Osteoblast (primary cell): ENCODE measurements around the gene THOP1. TPM values are rescaled to one million over a fixed set of nuclear protein-coding genes. Genes with fewer than 3 reads are reported as not detected.

ENCODE experiments used
- DNase-seq: peaks from one replicate; pipeline ENCODE4 v3.0.0; 2011; ENCODE audit warnings: low spot score, mixed read lengths; ENCODE audit not compliant: insufficient read length; ENCODE audit errors: missing footprints
- H2AFZ ChIP-seq: 2 replicates; pipeline ENCODE4 v1.6.0; 2011; ENCODE audit warnings: mild to moderate bottlenecking, low read length
- H3K27ac ChIP-seq: 2 replicates; pipeline ENCODE4 v1.5.1; 2011; ENCODE audit warnings: mild to moderate bottlenecking, low read depth, low read length, moderate library complexity
- H3K27me3 ChIP-seq: 2 replicates; pipeline ENCODE4 v1.6.0; 2012; ENCODE audit warnings: mild to moderate bottlenecking, control low read depth, inconsistent platforms, low read length, moderate library complexity; ENCODE audit not compliant: insufficient read depth
- H3K36me3 ChIP-seq: 2 replicates; pipeline ENCODE4 v1.5.1; 2011; ENCODE audit warnings: mild to moderate bottlenecking, low read length, control low read depth, moderate library complexity; ENCODE audit not compliant: insufficient read depth
- H3K4me1 ChIP-seq: 2 replicates; pipeline ENCODE4 v1.5.1; 2011; ENCODE audit warnings: mild to moderate bottlenecking, low read length, control low read depth, moderate library complexity; ENCODE audit not compliant: insufficient read depth
- H3K4me2 ChIP-seq: 2 replicates; pipeline ENCODE4 v1.6.0; 2011; ENCODE audit warnings: mild to moderate bottlenecking, low read length; ENCODE audit not compliant: insufficient read depth
- H3K4me3 ChIP-seq: fragments of 200-600 bp; sonication (generic); 3 replicates; pipeline ENCODE4 v1.5.1; 2012; ENCODE audit warnings: mild to moderate bottlenecking, low read length, inconsistent platforms; ENCODE audit not compliant: insufficient read depth
- H3K79me2 ChIP-seq: 2 replicates; pipeline ENCODE4 v1.6.0; 2012; ENCODE audit warnings: mild to moderate bottlenecking, low read length, control low read depth, inconsistent platforms; ENCODE audit not compliant: insufficient read depth
- H3K9me3 ChIP-seq: 2 replicates; pipeline ENCODE4 v1.5.1; 2011; ENCODE audit warnings: low read depth, low read length, control low read depth
- H4K20me1 ChIP-seq: 2 replicates; pipeline ENCODE4 v1.6.0; 2012; ENCODE audit warnings: mild to moderate bottlenecking, low read length, control low read depth; ENCODE audit not compliant: insufficient read depth
- total RNA-seq: library from RNA; depleted of rRNA; stranded (reverse); fragments of >200 nt; gene quantifications from 2 replicates; pipeline ENCODE4 v1.2.3, GENCODE V29; 2012
- TF ChIP-seq, protein P1 (sequence below): IDR thresholded peaks from 2 replicates; pipeline ENCODE4 v1.5.1; 2011; ENCODE audit warnings: mild to moderate bottlenecking, low read depth, low read length, moderate library complexity; ENCODE audit errors: extremely low read depth

Gene THOP1
- total RNA-seq, 1 donor: 45.6 TPM

DNA sequence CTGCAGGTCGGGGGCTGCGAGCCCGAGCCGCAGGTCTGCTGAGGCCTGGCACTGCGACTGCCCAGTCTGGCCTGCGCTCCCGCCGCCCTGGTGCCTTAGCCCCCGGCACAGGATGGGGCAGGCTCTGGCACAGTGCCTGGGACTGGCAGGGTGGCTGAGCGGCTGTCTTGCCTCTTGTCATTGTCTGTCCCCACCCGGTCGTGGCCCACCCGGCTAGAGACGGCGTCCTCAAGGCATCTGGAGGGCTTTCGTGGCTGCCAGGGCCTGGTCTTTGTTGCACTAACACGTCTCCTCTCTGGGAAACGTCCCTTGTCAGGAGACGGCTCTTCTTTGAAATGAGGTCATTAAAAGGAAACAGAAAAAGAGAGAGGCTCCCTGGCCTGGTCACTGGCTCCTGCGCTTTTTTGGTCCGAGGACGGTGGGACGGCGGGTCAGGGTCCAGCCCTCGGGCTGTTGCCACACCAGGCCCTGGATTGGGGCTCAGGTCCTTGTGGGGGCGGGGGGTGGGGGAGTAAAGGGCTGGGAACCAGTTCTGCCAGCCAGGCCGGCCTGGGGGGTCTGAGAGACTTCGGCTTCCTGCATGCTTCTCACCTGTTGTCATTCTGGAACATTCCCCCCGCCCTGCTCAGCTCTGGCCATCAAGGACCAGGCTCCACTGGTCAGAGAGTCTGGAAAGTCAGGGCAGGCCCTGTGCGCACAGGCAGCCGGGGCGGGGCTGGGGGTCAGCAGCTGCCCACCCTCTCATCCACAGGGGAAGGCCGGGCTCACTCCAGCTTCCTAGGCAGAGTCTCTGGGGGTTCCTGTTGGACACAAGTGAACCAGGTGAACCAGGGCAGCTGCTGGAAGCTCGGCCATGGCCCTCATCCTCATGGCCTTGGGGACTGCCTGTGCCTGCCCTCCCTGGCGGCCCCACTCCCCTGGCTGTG is 28.2 kb downstream of the THOP1 start:
- no peak overlapping the region for H3K4me3 ChIP-seq
- H2AFZ ChIP-seq: no peak overlapping the region
- H3K36me3 ChIP-seq: peaks cover 20% of the 10 kb centered on the region
- H3K79me2 ChIP-seq: no peaks in the 10 kb centered on the region
- TF ChIP-seq, protein P1, sequence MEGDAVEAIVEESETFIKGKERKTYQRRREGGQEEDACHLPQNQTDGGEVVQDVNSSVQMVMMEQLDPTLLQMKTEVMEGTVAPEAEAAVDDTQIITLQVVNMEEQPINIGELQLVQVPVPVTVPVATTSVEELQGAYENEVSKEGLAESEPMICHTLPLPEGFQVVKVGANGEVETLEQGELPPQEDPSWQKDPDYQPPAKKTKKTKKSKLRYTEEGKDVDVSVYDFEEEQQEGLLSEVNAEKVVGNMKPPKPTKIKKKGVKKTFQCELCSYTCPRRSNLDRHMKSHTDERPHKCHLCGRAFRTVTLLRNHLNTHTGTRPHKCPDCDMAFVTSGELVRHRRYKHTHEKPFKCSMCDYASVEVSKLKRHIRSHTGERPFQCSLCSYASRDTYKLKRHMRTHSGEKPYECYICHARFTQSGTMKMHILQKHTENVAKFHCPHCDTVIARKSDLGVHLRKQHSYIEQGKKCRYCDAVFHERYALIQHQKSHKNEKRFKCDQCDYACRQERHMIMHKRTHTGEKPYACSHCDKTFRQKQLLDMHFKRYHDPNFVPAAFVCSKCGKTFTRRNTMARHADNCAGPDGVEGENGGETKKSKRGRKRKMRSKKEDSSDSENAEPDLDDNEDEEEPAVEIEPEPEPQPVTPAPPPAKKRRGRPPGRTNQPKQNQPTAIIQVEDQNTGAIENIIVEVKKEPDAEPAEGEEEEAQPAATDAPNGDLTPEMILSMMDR: no peak
- H3K27ac ChIP-seq: no peak overlapping the region
- no peaks in the 10 kb centered on the region for H3K4me1 ChIP-seq
- no peaks in the 10 kb centered on the region for H3K27me3 ChIP-seq
- H4K20me1 ChIP-seq: no peaks in the 10 kb centered on the region
- peak; percentile 85 for DNase-seq
- H3K4me2 ChIP-seq: no peak overlapping the region
- no peaks in the 10 kb centered on the region for H3K9me3 ChIP-seq

DNA sequence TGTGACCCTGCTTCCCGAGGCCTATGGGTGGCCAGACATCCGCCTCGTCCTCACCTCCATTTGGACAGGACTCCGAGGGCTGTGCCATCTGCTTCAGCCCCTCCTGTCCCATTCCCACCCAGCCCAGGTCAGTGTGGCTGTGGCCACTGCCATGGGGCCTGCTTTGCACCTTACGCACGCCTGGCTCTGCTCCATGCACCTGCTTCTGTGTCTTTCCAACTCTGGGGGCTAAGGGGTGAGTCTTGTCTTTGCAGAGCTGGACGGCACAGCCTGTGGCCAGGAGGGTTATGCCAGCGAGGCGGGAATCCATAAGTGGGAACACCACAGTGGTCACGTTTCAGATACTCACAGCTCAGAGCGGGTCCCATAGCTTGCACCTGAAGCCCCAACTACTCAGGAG is 29.1 kb downstream of the THOP1 start:
- TF ChIP-seq, protein P1: no peak
- Histone ChIP-seq H3K79me2 (no peaks in the 10 kb centered on the region), H3K27ac (no peak overlapping the region), H3K4me3 (no peak overlapping the region), H3K27me3 (no peaks in the 10 kb centered on the region), H2AFZ (no peak overlapping the region), H4K20me1 (no peaks in the 10 kb centered on the region), H3K4me2 (no peak overlapping the region), H3K36me3 (peaks cover 11% of the 10 kb centered on the region), H3K9me3 (no peaks in the 10 kb centered on the region), H3K4me1 (no peaks in the 10 kb centered on the region)
- DNase-seq: peak; percentile 83

DNA sequence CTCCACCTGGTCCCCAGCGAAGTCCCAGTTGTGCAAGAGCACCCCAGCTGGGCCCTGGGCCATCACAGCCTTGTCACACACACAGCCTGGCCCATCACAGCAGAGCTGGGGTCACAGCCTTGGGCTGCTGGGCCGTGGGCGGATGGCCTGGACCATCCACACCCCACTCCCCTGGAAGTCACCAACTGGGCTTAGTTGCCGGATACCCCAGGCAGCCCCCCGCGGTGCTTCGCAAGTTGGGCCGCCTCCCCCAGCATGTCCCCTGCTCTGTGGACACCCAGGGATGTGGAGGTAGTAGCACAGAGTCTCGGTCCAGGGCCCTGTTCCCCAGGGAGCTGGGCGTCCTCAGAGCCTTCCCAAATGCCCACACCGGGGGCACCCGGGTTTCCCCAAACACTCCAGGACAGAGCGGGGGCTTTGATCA is 29.9 kb downstream of the THOP1 start:
- H3K27ac ChIP-seq: no peak overlapping the region
- H2AFZ ChIP-seq: no peak overlapping the region
- TF ChIP-seq, protein P1: no peak
- no peaks in the 10 kb centered on the region for H3K27me3 ChIP-seq
- no peaks in the 10 kb centered on the region for H3K4me1 ChIP-seq
- H3K4me3 ChIP-seq: no peak overlapping the region
- DNase-seq: peak; percentile 85
- no peaks in the 10 kb centered on the region for H4K20me1 ChIP-seq
- peaks cover 8% of the 10 kb centered on the region for H3K36me3 ChIP-seq
- no peaks in the 10 kb centered on the region for H3K9me3 ChIP-seq
- H3K79me2 ChIP-seq: no peaks in the 10 kb centered on the region
- H3K4me2 ChIP-seq: no peak overlapping the region

DNA sequence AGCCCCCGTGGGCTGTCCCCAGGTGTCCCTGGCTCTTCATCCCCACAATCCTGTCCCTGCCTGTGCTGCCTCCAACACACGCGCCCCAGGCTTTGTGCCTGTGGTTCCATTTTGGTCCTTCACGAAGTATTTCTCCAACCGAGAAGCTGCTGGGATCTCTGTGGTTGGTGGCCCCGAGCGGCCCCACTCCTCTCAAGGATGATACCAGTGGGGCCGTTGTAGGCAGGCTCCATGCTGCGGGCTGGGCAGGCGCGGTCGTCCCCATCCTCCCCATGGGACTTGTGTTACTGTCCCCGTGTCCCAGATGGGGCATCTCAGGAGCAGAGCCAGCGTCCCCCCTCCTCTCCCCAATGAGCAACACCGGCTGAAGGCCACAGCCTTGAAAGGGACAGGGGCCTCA is 30.6 kb downstream of the THOP1 start:
- TF ChIP-seq, protein P1: no peak
- peaks cover 6% of the 10 kb centered on the region for H3K36me3 ChIP-seq
- H3K4me3 ChIP-seq: no peak overlapping the region
- no peak overlapping the region for H3K4me2 ChIP-seq
- H3K79me2 ChIP-seq: no peaks in the 10 kb centered on the region
- no peak overlapping the region for H3K27ac ChIP-seq
- H3K4me1 ChIP-seq: no peaks in the 10 kb centered on the region
- no peaks in the 10 kb centered on the region for H3K9me3 ChIP-seq
- no peak for DNase-seq
- no peak overlapping the region for H2AFZ ChIP-seq
- H3K27me3 ChIP-seq: no peaks in the 10 kb centered on the region
- no peaks in the 10 kb centered on the region for H4K20me1 ChIP-seq
